GM06990 (cell line): ENCODE data around the gene KLHL21.

Experiments
- DNase-seq: peaks from one replicate; pipeline ENCODE4 v3.0.0-alpha.2; 2011; ENCODE audit not compliant: insufficient read length; ENCODE audit errors: extremely low read depth
- H3K27me3 ChIP-seq: replicated peaks from 2 replicates; pipeline ENCODE4 v1.6.0; 2011; ENCODE audit warnings: low read length; ENCODE audit not compliant: control insufficient read depth, insufficient read depth
- H3K36me3 ChIP-seq: 2 replicates; pipeline ENCODE4 v1.5.1; 2011; ENCODE audit warnings: low read length; ENCODE audit not compliant: control insufficient read depth, insufficient read depth
- H3K4me3 ChIP-seq: replicated peaks from 2 replicates; pipeline ENCODE4 v1.5.1; 2011; ENCODE audit warnings: low read depth, mild to moderate bottlenecking, control low read depth, low read length
- CTCF ChIP-seq: IDR thresholded peaks from 2 replicates; pipeline ENCODE4 v1.5.1; 2011; ENCODE audit warnings: low read length, control low read depth, mild to moderate bottlenecking, inconsistent platforms; ENCODE audit not compliant: insufficient read depth, poor library complexity, severe bottlenecking

The KLHL21 gene

GRCh38 chr1:6586404-6586816, 16.3 kb downstream of the KLHL21 start:
- peaks cover 26% of the 10 kb centered on the region for H3K36me3 ChIP-seq
- TF ChIP-seq CTCF: no peak
- no peaks in the 10 kb centered on the region for H3K27me3 ChIP-seq
- H3K4me3 ChIP-seq: no peak overlapping the region
- DNase-seq: no peak

GRCh38 chr1:6585841-6586240, 16.8 kb downstream of the KLHL21 start:
- DNase-seq: no peak
- no peak for TF ChIP-seq CTCF
- Histone ChIP-seq H3K4me3 (no peak overlapping the region), H3K36me3 (peaks cover 24% of the 10 kb centered on the region), H3K27me3 (no peaks in the 10 kb centered on the region)

GRCh38 chr1:6585081-6585722, 17.5 kb downstream of the KLHL21 start:
- no peak overlapping the region for H3K4me3 ChIP-seq
- H3K27me3 ChIP-seq: no peaks in the 10 kb centered on the region
- H3K36me3 ChIP-seq: peaks cover 24% of the 10 kb centered on the region
- no peak for DNase-seq
- TF ChIP-seq CTCF: no peak

GRCh38 chr1:6584126-6585080, 18.3 kb downstream of the KLHL21 start:
- peaks cover 20% of the 10 kb centered on the region for H3K36me3 ChIP-seq
- H3K4me3 ChIP-seq: no peak overlapping the region
- TF ChIP-seq CTCF: no peak
- DNase-seq: no peak
- H3K27me3 ChIP-seq: no peaks in the 10 kb centered on the region

GRCh38 chr1:6582370-6582769, 20.3 kb downstream of the KLHL21 start:
- no peak for DNase-seq
- TF ChIP-seq CTCF: no peak
- no peak overlapping the region for H3K4me3 ChIP-seq
- peaks cover 6% of the 10 kb centered on the region for H3K36me3 ChIP-seq
- H3K27me3 ChIP-seq: no peaks in the 10 kb centered on the region
